ENCODE data around the gene BNC1.

BNC1 gene

GRCh38 chr15:83320844-83321243 lies 36.4 kb upstream of the BNC1 start:
- in situ Hi-C loops (cut with MboI; ENCODE audit: low sequenced_read_pairs, unreplicated experiment): no loop called here
- TF ChIP-seq CTCF (IDR thresholded peaks at IDR 0.05; ENCODE audit: borderline replicate concordance, control extremely low read depth, extremely low read depth, insufficient read depth, missing control alignments): no peak
- no peak for DNase-seq (ENCODE audit: low spot score)

- no peak for DNase-seq (ENCODE audit: low spot score)
- in situ Hi-C loops (cut with MboI; ENCODE audit: low sequenced_read_pairs, unreplicated experiment): no loop called here
- no peak for TF ChIP-seq CTCF (IDR thresholded peaks at IDR 0.05; ENCODE audit: borderline replicate concordance, control extremely low read depth, extremely low read depth, insufficient read depth, missing control alignments)
These were observed 35.9 kb upstream of the BNC1 start for GRCh38 chr15:83320404-83320803.

GRCh38 chr15:83319771-83320170 lies 35.3 kb upstream of the BNC1 start:
- in situ Hi-C loops (cut with MboI; ENCODE audit: low sequenced_read_pairs, unreplicated experiment): no loop called here
- no peak for TF ChIP-seq CTCF (IDR thresholded peaks at IDR 0.05; ENCODE audit: borderline replicate concordance, control extremely low read depth, extremely low read depth, insufficient read depth, missing control alignments)
- no peak for DNase-seq (ENCODE audit: low spot score)

- no peak for DNase-seq (ENCODE audit: low spot score)
- TF ChIP-seq CTCF (IDR thresholded peaks at IDR 0.05; ENCODE audit: borderline replicate concordance, control extremely low read depth, extremely low read depth, insufficient read depth, missing control alignments): no peak
- in situ Hi-C loops (cut with MboI; ENCODE audit: low sequenced_read_pairs, unreplicated experiment): no loop called here
These were observed 34.5 kb upstream of the BNC1 start for GRCh38 chr15:83318861-83319415.

- no peak for TF ChIP-seq CTCF (IDR thresholded peaks at IDR 0.05; ENCODE audit: borderline replicate concordance, control extremely low read depth, extremely low read depth, insufficient read depth, missing control alignments)
- in situ Hi-C loops (cut with MboI; ENCODE audit: low sequenced_read_pairs, unreplicated experiment): no loop called here
These were observed 33.6 kb upstream of the BNC1 start for GRCh38 chr15:83318036-83318435.

DNA sequence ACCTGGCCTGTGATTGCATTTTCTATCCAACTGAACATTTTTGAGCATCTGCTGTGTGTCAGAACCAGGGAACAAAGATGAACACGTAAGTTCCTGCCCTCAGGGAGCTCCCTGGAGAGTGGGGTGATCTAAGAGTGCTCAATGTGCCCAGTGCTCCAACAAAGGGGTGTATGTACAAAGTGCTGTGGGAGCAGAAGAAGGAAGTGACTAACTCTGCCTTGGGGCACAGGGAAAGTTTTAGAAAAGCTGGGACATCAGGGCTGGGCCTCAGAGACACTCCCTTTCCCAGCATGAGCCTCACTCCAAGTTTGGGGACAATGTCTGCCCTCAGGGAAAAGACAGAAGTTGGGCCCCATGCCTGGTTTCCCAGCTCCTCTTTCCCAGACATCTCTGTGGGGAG lies 27.6 kb upstream of the BNC1 start:
- DNase-seq (ENCODE audit: low spot score): no peak
- TF ChIP-seq CTCF (IDR thresholded peaks at IDR 0.05; ENCODE audit: borderline replicate concordance, control extremely low read depth, extremely low read depth, insufficient read depth, missing control alignments): no peak
- in situ Hi-C loops (cut with MboI; ENCODE audit: low sequenced_read_pairs, unreplicated experiment): no loop called here

More at GRCh38 chr15:83318036-83318435, 33.6 kb upstream of the BNC1 start:
- no peak for DNase-seq (ENCODE audit: low spot score)
